CD14-positive monocyte (primary cell): Measurements from ENCODE around the gene CAD. TPM values are rescaled to one million over a fixed set of nuclear protein-coding genes. Genes with fewer than 3 reads are reported as not detected.

Experiments used
- DNase-seq, 3 donors: peaks; one replicate each; pipeline ENCODE4 v3.0.0-alpha.2; 2011 to 2022
- H2AFZ ChIP-seq: 2 replicates; pipeline ENCODE4 v1.6.0; 2012; ENCODE audit warnings: mild to moderate bottlenecking, low read depth, low read length, inconsistent platforms; ENCODE audit not compliant: insufficient read depth, poor library complexity, severe bottlenecking
- H3K27ac ChIP-seq, 2 donors: 1 replicate in 1 of 2; 2 replicates in 1 of 2; pipeline ENCODE4 v1.5.1; 2012 to 2013; ENCODE audit warnings: low read length in 2 of 2, control low read depth in 1 of 2, inconsistent platforms in 1 of 2, low read depth in 1 of 2, mild to moderate bottlenecking in 1 of 2
- H3K27me3 ChIP-seq, 2 donors: one replicate each; pipeline versions ENCODE4 v1.6.0 to v1.6.1; 2011 to 2013; ENCODE audit warnings: low read length in 2 of 2; ENCODE audit not compliant: control insufficient read depth in 2 of 2, insufficient read depth in 2 of 2
- H3K36me3 ChIP-seq, 2 donors: replicated peaks in 1 of 2; 1 replicate in 1 of 2; 2 replicates in 1 of 2; pipeline versions ENCODE4 v1.5.1 to v1.6.1; 2012 to 2013; ENCODE audit warnings: low read length in 2 of 2, control low read depth in 1 of 2, inconsistent platforms in 1 of 2, mild to moderate bottlenecking in 1 of 2; ENCODE audit not compliant: insufficient read depth in 2 of 2, control insufficient read depth in 1 of 2
- H3K4me1 ChIP-seq, 2 donors: 1 replicate in 1 of 2; 2 replicates in 1 of 2; pipeline versions ENCODE4 v1.5.1 to v1.6.1; 2012 to 2013; ENCODE audit warnings: low read length in 2 of 2, control low read depth in 1 of 2, inconsistent platforms in 1 of 2, mild to moderate bottlenecking in 1 of 2, moderate library complexity in 1 of 2; ENCODE audit not compliant: insufficient read depth in 2 of 2, control insufficient read depth in 1 of 2
- H3K4me2 ChIP-seq: replicated peaks from 2 replicates; pipeline ENCODE3; 2012; ENCODE audit warnings: low read length, moderate library complexity, mild to moderate bottlenecking; ENCODE audit not compliant: poor library complexity, severe bottlenecking; ENCODE audit errors: extremely low read depth
- H3K4me3 ChIP-seq, 3 experiments: fragments of 200-600 bp in 1 of 3; sonication (generic) in 1 of 3; replicated peaks in 1 of 3; 1 replicate in 2 of 3; 2 replicates in 1 of 3; pipeline ENCODE4 v1.5.1; 2011 to 2013; ENCODE audit warnings: low read length in 3 of 3, mild to moderate bottlenecking in 3 of 3, control low read depth in 2 of 3, low read depth in 2 of 3, inconsistent platforms in 1 of 3, moderate library complexity in 1 of 3
- H3K79me2 ChIP-seq: 2 replicates; pipeline ENCODE4 v1.6.0; 2012; ENCODE audit warnings: mild to moderate bottlenecking, control low read depth, inconsistent platforms, low read length, moderate library complexity; ENCODE audit not compliant: insufficient read depth
- H3K9ac ChIP-seq: 2 replicates; pipeline ENCODE4 v1.6.0; 2017; ENCODE audit warnings: low read length, mild to moderate bottlenecking; ENCODE audit not compliant: insufficient read depth, poor library complexity, severe bottlenecking
- H3K9me3 ChIP-seq, 2 donors: replicated peaks in 1 of 2; 1 replicate in 1 of 2; 2 replicates in 1 of 2; pipeline versions ENCODE4 v1.5.1 to v1.6.1; 2012 to 2013; ENCODE audit warnings: low read length in 2 of 2, control low read depth in 1 of 2; ENCODE audit not compliant: control insufficient read depth in 1 of 2, insufficient read depth in 1 of 2
- H4K20me1 ChIP-seq: 2 replicates; pipeline ENCODE4 v1.6.0; 2012; ENCODE audit warnings: mild to moderate bottlenecking, low read length, control low read depth, moderate library complexity; ENCODE audit not compliant: insufficient read depth
- H3K27ac Mint-ChIP-seq, 7 donors: one replicate each; pipeline ENCODE4 v1.8.0; 2020; ENCODE audit warnings: mild to moderate bottlenecking in 7 of 7, mixed read lengths in 7 of 7, moderate library complexity in 6 of 7, inconsistent platforms in 2 of 7
- H3K27me3 Mint-ChIP-seq, 3 donors: one replicate each; pipeline ENCODE4 v1.8.0; 2021 to 2022; ENCODE audit warnings: low read depth in 3 of 3, mild to moderate bottlenecking in 3 of 3, mixed read lengths in 3 of 3, moderate library complexity in 3 of 3, inconsistent platforms in 1 of 3
- H3K36me3 Mint-ChIP-seq, 2 donors: one replicate each; pipeline ENCODE4 v1.8.0; 2020; ENCODE audit warnings: mixed read lengths in 2 of 2, inconsistent platforms in 1 of 2, mild to moderate bottlenecking in 1 of 2
- H3K4me1 Mint-ChIP-seq: one replicate; pipeline ENCODE4 v1.8.0; 2020; ENCODE audit warnings: mild to moderate bottlenecking, mixed read lengths
- H3K4me3 Mint-ChIP-seq, 2 donors: one replicate each; pipeline ENCODE4 v1.8.0; 2020; ENCODE audit warnings: mild to moderate bottlenecking in 2 of 2, mixed read lengths in 2 of 2, moderate library complexity in 1 of 2
- H3K9me3 Mint-ChIP-seq, 7 donors: one replicate each; pipeline ENCODE4 v1.8.0; 2020 to 2022; ENCODE audit warnings: mixed read lengths in 7 of 7, mild to moderate bottlenecking in 6 of 7, moderate library complexity in 6 of 7, inconsistent platforms in 2 of 7
- WGBS: methylation state at CpG from one replicate; pipeline ENCODE4 v1.1.5; 2013; ENCODE audit warnings: missing lambda C conversion rate; ENCODE audit not compliant: insufficient coverage; 5-methylcytosine and 5-hydroxymethylcytosine counted together
- intact Hi-C, 2 donors: fragments of 100-400 bp; cut with micrococcal nuclease; formaldehyde crosslinking; loops; one replicate each; pipeline versions ENCODE4 v1.15.0 to v1.15.1; 2023
- polyA plus RNA-seq, 3 donors: library from polyadenylated mRNA; depleted of rRNA in 1 of 3; unstranded in 2 of 3; stranded (reverse) in 1 of 3; fragments of 300-500 nt in 2 of 3; fragments of >200 nt in 1 of 3; fragmentation: Illumina TruSeq in 2 of 3; gene quantifications; 1 replicate in 2 of 3; 2 replicates in 1 of 3; pipeline ENCODE4 v1.2.3, GENCODE V29; 2012 to 2021
- TF ChIP-seq, protein P1 (sequence below): fragments of 200-600 bp; IDR thresholded peaks from one replicate; pipeline ENCODE4 v1.8.0; 2022; ENCODE audit warnings: antibody characterized with exemption, mild to moderate bottlenecking

Gene CAD
- polyA plus RNA-seq, 3 donors: 0.71 to 17.3 (median 1.7) TPM

DNA sequence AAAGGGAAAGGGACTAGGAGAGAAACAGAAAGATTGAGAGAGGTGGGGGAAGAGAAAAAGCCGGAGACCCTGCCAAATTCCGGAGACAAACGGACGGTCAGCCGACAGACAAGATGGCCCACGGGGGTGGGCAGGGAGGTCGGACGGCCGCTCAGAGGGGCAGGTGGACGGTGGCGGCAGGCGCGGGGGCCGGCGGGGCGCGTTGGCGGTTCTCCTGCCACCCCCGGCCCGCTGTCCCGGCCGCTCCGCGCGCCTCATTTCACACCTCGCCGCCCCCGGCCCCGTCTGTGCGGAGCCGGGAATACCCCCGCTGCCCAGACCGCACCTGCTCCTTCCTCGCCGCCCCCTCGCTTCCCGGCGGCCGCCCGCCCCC, 44.7 kb downstream of the CAD start:
- H3K79me2 ChIP-seq: no peaks in the 10 kb centered on the region
- H4K20me1 ChIP-seq: no peaks in the 10 kb centered on the region
- Mint-ChIP-seq H3K36me3 (peaks cover 10 to 22% of the 10 kb centered on the region in 2 donors), H3K27ac (peak overlapping the region in 1 of 7 donors; percentile 79), H3K9me3 (peaks cover 0 to 18% (median 13%) of the 10 kb centered on the region in 7 donors), H3K4me1 (peaks cover 29% of the 10 kb centered on the region), H3K4me3 (peak overlapping the region; percentile 51 to 87), H3K27me3 (peaks cover 33 to 38% (median 35%) of the 10 kb centered on the region in 3 donors)
- H3K36me3 ChIP-seq: no peaks in the 10 kb centered on the region
- TF ChIP-seq, protein P1, sequence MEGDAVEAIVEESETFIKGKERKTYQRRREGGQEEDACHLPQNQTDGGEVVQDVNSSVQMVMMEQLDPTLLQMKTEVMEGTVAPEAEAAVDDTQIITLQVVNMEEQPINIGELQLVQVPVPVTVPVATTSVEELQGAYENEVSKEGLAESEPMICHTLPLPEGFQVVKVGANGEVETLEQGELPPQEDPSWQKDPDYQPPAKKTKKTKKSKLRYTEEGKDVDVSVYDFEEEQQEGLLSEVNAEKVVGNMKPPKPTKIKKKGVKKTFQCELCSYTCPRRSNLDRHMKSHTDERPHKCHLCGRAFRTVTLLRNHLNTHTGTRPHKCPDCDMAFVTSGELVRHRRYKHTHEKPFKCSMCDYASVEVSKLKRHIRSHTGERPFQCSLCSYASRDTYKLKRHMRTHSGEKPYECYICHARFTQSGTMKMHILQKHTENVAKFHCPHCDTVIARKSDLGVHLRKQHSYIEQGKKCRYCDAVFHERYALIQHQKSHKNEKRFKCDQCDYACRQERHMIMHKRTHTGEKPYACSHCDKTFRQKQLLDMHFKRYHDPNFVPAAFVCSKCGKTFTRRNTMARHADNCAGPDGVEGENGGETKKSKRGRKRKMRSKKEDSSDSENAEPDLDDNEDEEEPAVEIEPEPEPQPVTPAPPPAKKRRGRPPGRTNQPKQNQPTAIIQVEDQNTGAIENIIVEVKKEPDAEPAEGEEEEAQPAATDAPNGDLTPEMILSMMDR: no peak
- H3K4me1 ChIP-seq: peaks cover 26 to 38% of the 10 kb centered on the region in 2 donors
- H3K9ac ChIP-seq: peak overlapping the region; percentile 49
- no peak overlapping the region for H3K27ac ChIP-seq
- WGBS: 5% methylated on average over 40 of the region's 40 CpGs
- peaks cover 60 to 77% of the 10 kb centered on the region in 2 donors for H3K27me3 ChIP-seq
- no peak overlapping the region for H3K4me3 ChIP-seq
- no peak for DNase-seq
- H2AFZ ChIP-seq: peak overlapping the region; percentile 77
- intact Hi-C loops: no loop called here
- peaks cover 0 to 36% of the 10 kb centered on the region in 2 donors for H3K9me3 ChIP-seq
- peak overlapping the region; percentile 96 for H3K4me2 ChIP-seq

DNA sequence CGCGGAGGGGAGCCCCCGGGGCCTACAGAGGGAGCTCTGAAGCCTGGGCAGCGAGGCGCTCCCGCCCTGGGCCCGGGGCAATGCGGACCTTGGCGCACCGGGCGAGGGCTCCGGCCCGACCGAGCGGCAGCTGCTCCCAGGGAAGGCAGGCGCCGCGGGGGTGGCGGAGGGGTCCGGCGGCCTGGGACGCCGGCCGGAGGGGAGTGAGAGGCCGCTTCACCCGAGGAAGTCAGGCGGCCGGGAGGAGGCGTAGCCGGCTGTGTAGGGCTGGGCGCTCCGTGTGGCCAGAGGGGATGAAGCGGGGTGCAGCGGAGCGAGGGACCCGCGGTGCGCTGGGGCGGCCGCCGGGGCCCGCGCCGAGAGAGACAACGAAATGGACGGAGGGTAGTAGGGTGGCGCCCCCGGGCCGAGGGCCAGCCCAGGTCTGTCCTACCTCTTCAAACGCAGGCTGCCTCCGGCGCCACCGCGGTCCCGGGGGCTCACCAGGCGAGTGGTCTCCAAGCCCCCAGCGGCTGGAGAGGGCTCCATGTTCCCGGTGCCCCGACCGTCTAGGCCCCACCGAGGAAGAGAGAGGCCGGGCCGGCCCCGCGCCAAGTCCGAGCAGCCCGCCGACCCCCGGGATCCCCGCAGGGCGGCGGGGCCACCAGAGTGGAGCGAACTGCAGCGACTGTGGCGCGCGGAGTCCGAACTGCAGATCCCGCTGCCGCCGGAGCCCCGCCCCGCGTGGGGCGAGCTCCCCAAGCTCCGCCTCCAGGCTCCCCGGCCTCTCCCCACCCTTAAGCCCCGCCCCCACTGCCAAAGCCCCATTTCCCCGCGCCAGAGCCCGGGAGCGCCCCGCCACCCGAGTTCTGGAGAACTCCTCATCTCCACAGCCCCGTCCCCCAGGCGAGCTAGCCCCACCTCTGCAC, 45.5 kb downstream of the CAD start, which contains the start of gene SLC30A3:
Gene SLC30A3 (minus strand): TSS at position 669 of the 908 bp plus-strand sequence. CDS start 141 bp downstream, at position 528.
- no peak within 1 kb of the TSS for H3K27ac ChIP-seq
- Mint-ChIP-seq H3K27me3 (peaks cover 30 to 37% (median 33%) of the 10 kb centered on the region in 3 donors), H3K9me3 (peaks cover 0 to 18% (median 13%) of the 10 kb centered on the region in 7 donors), H3K4me1 (peaks cover 29% of the 10 kb centered on the region), H3K4me3 (peak within 1 kb of the TSS; percentile 81 to 97), H3K36me3 (peaks cover 10 to 22% of the 10 kb centered on the region in 2 donors), H3K27ac (peak within 1 kb of the TSS in 2 of 7 donors; percentile 42 to 75)
- no peaks in the 10 kb centered on the region for H3K79me2 ChIP-seq
- H3K9me3 ChIP-seq: peaks cover 0 to 36% of the 10 kb centered on the region in 2 donors
- H3K27me3 ChIP-seq: peaks cover 60 to 79% of the 10 kb centered on the region in 2 donors
- H3K36me3 ChIP-seq: no peaks in the 10 kb centered on the region
- peak within 1 kb of the TSS; percentile 96 for H3K4me2 ChIP-seq
- H3K4me1 ChIP-seq: peaks cover 26 to 38% of the 10 kb centered on the region in 2 donors
- H4K20me1 ChIP-seq: no peaks in the 10 kb centered on the region
- TF ChIP-seq, protein P1: no peak
- peak within 1 kb of the TSS; percentile 27 to 74 (median 36) for H3K4me3 ChIP-seq
- peak; percentile 48 to 62 (median 61) for DNase-seq
- H2AFZ ChIP-seq: peak within 1 kb of the TSS; percentile 84
- intact Hi-C loops: no loop called here
- WGBS: under 1% methylated on average over 88 of the region's 96 CpGs
- H3K9ac ChIP-seq: peak within 1 kb of the TSS; percentile 49
